Activated T-cell treated with anti-CD3 and anti-CD28 coated beads for 24 hours (primary cell): Measurements from ENCODE around the gene TRIP12.
A peak's percentile ranks its signal among the peaks of the same experiment; 100 is the strongest.
"Not testable (repeated sequence)": the region's sequence is repeated elsewhere in the genome, so short reads cannot be mapped to it uniquely, and the experiment has no call there.

Source experiments
- DNase-seq: peaks from one replicate; pipeline ENCODE4 v3.0.0-alpha.2; 2020; ENCODE audit warnings: low read depth

The TRIP12 gene

GRCh38 chr2:229874647-229875046 is 47.2 kb downstream of the TRIP12 start:
- no peak for DNase-seq

GRCh38 chr2:229873123-229873581 is 48.7 kb downstream of the TRIP12 start:
- DNase-seq: no peak

GRCh38 chr2:229870903-229871656 is 50.7 kb downstream of the TRIP12 start:
- no peak for DNase-seq

GRCh38 chr2:229869226-229869625 is 52.6 kb downstream of the TRIP12 start:
- DNase-seq: no peak

- DNase-seq: no peak
Measured at GRCh38 chr2:229868794-229869193, 53.0 kb downstream of the TRIP12 start.

GRCh38 chr2:229865033-229865432 is 56.8 kb downstream of the TRIP12 start:
- no peak for DNase-seq

GRCh38 chr2:229861431-229861830 is 60.4 kb downstream of the TRIP12 start:
- no peak for DNase-seq

- no peak for DNase-seq
Measured at GRCh38 chr2:229860334-229860733, 61.5 kb downstream of the TRIP12 start.

GRCh38 chr2:229858351-229858750 is 63.5 kb downstream of the TRIP12 start:
- DNase-seq: no peak

- no peak for DNase-seq
Measured at GRCh38 chr2:229857634-229858033, 64.2 kb downstream of the TRIP12 start.

GRCh38 chr2:229856413-229856812 is 65.4 kb downstream of the TRIP12 start:
- DNase-seq: no peak

- no peak for DNase-seq
Measured at GRCh38 chr2:229855116-229855515, 66.7 kb downstream of the TRIP12 start.

- peak; percentile 16 for DNase-seq
Measured at GRCh38 chr2:229852565-229852964, 69.2 kb downstream of the TRIP12 start.

- DNase-seq: no peak
Measured at GRCh38 chr2:229851870-229852269, 69.9 kb downstream of the TRIP12 start.

GRCh38 chr2:229850355-229851275 is 71.2 kb downstream of the TRIP12 start:
- DNase-seq: not testable (repeated sequence)

GRCh38 chr2:229849073-229849472 is 72.7 kb downstream of the TRIP12 start:
- no peak for DNase-seq

GRCh38 chr2:229843613-229844012 is 78.2 kb downstream of the TRIP12 start:
- DNase-seq: no peak

- no peak for DNase-seq
Measured at GRCh38 chr2:229838729-229839128, 83.1 kb downstream of the TRIP12 start.

- DNase-seq: no peak
Measured at GRCh38 chr2:229836847-229837246, 85.0 kb downstream of the TRIP12 start.

GRCh38 chr2:229835596-229836283 is 86.1 kb downstream of the TRIP12 start:
- DNase-seq: no peak

- DNase-seq: not testable (repeated sequence)
Measured at GRCh38 chr2:229834368-229834767, 87.4 kb downstream of the TRIP12 start.

GRCh38 chr2:229832510-229832898 is 89.3 kb downstream of the TRIP12 start:
- no peak for DNase-seq
